Measurements from ENCODE around the gene TRAK1.
A peak's percentile ranks its signal among the peaks of the same experiment; 100 is the strongest.
"Not testable (repeated sequence)": the region's sequence is repeated elsewhere in the genome, so short reads cannot be mapped to it uniquely, and the experiment has no call there.

The TRAK1 gene

GRCh38 chr3:42090973-42091731 lies at the start of gene TRAK1:
TRAK1 (plus strand) TSS chr3:42091357; CDS start chr3:42091470, 113 bp downstream.
- DNase-seq: no peak

DNA sequence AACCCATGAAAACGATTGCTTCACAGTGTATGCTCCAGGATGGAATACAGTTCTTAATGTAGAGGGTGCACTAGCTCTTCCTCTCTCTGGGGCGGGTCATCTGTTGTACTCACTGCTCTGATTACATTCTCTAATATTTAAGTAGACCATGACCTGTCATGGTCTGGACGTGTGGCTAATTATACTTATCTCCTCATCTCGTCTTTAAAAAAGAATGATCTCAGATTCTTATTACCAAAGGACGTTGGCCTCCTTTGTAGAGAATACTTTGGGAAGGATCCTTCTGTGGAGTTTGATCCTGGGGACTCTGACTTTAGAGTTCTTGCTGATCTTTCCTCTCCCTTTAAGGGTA lies 48.4 kb upstream of the TRAK1 start:
- no peak for DNase-seq

DNA sequence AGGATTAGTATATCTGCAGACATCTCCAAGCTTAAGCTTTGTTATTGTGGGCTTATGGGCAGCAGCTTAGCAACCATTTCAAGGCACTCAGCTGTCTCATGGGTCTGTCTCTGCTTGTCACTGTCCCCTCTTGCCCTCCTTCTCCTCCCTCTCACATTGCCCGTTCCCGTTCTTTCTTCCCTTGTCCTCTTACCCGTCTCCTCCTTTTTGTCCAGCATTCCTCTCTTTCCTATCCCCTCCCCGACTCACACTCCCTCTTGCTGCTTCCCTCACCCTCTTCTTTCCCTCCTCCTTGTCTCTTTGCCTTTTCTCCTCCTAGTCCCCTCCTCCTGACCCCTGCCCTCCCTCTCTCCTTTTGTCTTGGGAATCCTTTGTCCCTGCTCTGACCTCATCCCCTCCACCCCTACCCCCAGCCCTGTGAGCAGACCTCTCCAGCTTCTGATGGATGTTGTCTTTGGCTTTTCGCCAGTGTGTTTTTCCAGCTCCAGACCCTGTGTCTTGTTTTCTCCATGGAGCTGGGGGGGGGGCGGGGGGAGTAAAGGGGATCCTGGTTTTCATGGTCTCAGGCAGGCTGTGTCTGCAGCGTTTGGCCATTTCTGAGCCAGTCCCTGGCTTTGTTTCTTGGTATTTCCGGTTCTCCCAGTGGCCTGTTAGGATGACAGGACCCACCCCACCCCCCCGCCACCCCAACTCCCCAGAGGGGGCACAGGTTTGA lies 47.9 kb upstream of the TRAK1 start:
- DNase-seq: peak; percentile 56

DNA sequence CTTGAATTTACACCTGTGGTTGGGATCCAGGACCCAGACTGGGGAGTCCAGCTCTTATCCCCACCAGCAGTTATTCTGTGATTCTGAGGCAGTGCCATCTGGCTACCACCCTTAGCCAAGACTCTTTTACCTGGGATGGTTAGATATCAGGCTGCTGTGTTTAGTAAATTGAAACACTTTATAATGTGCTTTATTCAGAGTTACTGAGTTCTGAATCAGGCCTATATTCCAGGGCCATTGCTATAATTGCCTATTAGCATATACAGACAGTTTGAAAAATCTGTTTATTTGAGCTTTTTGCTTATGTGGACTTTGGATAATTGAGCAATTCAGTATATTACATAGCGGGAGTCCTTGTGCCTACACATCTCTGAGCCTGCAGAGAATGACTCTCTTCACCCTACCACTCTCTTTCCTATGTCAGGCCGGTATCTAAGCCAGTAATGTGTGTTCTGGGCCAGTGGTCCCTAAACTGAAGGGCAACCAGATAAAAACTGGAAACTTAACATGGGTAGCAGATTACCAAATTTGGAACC lies 45.4 kb upstream of the TRAK1 start:
- DNase-seq: no peak

GRCh38 chr3:42048526-42048925 lies 42.6 kb upstream of the TRAK1 start:
- not testable (repeated sequence) for DNase-seq

DNA sequence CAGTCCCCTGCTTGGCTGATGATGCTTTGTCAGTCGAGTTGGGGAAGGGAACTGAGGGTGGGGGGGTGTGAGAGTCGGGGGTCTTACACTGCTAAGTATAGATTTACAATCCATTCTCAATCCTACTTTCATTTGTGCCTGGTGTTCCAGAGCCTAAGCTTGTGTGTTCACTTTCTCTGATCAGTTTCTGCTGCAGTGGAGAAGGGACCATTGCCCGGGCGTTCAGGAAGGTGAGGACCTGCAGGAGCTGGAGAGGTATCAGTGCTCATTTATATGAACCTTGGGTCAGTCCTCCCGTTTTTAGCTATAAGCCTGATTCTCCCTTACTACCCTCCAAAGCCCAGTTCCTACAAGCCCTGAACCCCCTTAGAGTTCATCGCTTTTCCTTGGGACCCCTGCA lies 41.0 kb upstream of the TRAK1 start:
- DNase-seq: no peak

- no peak for DNase-seq
Measured at GRCh38 chr3:42051384-42052131, 39.6 kb upstream of the TRAK1 start.

- DNase-seq: no peak
Measured at GRCh38 chr3:42052132-42052483, 39.0 kb upstream of the TRAK1 start.

DNA sequence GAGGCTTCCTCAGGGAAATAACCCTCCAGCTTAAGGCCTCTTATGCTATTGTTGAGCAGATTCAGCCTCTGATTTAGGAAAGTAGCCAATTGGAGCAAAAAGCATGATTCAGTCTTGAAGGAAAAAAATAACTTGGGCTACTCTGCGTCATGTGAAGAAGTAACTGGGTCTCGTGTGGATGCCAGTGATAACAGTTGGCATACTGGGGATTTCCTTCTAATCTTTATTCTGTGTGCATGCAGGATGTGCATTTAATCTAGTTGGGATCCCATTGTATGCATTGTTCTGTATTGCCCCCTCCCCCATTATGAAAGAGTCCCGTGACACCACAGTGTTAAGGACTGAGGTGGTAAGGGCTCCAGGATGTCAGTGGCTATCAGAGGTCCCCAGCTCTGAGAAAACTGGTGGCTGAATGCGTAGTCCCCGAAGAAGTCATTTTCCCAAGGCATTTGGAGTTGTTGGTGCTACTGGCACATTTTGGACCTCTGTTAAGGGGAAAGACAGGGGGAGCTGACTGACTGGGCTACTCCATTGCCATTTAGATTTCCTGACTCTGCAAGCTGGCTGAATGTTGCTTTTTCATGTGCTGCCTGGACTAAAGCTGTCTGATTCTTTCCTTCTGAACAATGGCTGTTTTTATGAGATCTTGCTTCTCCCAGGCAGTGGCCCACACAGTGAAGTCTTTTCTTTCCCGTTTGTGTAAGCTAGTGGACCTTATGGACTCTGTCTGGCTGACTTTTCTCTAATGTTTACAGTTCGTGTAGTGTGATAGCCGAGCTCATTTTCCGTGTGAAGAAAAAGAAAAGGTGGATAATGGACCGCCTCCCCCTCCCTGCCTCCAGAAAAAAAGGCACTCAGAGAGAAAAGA lies 38.4 kb upstream of the TRAK1 start:
- DNase-seq: peak; percentile 87

DNA sequence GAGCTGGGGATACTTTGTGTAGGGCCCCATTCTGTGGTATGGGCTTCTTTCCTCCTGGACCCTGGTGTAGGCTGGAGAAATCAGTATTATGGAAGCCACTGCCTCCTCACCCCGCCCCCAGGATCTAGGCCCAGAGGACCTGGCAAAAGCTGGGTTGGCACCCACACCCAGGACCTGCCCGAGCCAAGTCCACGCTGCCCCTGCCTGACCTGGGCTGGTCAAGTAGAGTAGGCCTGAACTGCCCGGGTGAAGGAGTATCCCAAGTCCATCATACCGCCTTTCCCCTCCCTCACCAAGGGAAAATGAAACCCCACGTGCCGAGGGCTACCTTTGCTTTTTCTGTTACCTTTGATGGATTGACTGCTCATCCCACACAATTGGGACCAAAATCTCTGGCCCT lies 37.7 kb upstream of the TRAK1 start:
- DNase-seq: no peak

- peak; percentile 73 for DNase-seq
Measured at GRCh38 chr3:42055291-42055690, 35.9 kb upstream of the TRAK1 start.

GRCh38 chr3:42056840-42057239 lies 34.3 kb upstream of the TRAK1 start:
- DNase-seq: no peak

GRCh38 chr3:42057561-42058211 lies 33.5 kb upstream of the TRAK1 start:
- no peak for DNase-seq

DNA sequence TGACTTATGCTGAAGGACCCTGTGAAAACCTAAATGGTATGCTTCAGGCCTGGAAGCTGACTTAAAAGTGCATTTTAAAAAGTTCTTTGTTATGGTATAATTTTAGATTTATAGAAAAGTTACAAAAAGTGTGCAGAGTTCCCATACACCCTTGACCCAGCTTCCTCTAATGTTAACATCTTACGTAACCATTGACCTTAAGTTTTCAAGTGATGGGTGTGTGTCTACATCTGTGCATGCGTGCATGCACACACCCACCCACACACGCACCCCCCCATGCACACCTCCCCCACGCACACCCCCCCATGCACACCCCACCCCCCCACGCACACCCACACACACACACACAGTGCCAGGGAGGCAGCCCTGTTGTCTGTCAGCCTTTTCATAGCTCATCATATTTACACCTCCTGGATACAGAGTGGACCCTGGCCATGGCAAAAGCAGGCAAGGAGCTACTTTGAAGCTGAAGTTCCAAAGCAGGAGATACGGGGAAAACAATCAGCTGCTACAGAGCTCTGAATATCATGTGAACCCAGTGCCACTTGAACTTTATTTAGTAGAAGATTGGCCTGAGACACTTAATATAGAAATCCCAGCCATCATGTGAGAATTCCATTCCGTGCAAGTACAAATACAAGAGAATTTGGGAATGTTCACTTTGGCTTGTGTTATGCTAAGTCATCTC lies 30.0 kb upstream of the TRAK1 start:
- no peak for DNase-seq

- peak; percentile 88 for DNase-seq
Measured at GRCh38 chr3:42061713-42062380, 29.3 kb upstream of the TRAK1 start.

DNA sequence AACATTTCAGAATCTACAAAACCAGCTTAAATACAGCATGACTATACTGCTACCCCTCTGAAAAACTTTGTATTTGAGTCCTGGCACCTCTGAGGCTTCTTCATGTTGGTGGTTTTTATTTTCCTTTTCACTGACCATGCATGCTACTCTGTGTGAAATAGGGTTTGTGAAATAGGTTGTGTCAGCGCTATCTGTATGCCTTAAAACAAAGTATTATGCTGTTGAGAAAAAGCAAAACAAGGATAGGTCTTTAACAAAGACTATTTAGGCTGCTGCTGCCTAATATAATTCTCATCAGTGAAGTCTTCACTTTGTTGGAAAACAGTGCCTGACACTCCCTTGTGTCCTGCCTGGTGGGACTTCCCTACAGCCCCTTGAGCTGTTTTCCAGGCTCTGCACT lies 28.7 kb upstream of the TRAK1 start:
- DNase-seq: no peak

DNA sequence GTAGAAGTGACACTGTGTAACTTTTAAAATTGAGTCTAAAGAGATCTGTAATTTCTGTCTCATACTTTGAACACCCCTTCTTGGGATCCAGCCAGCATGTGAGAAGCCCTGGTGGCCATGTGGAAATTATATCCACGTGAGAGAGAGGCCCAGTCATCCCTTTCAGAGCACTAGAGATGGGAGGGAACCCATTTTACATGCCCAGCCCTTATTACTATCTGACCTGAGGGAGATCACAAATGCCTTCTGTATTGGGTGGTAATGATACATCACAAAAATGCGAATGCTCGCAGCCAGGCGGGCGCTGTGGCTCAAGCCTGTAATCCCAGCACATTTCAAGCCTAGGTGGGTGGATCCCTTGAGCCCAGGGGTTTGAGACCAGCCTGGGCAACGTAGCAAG lies 27.3 kb upstream of the TRAK1 start:
- peak; percentile 92 for DNase-seq

DNA sequence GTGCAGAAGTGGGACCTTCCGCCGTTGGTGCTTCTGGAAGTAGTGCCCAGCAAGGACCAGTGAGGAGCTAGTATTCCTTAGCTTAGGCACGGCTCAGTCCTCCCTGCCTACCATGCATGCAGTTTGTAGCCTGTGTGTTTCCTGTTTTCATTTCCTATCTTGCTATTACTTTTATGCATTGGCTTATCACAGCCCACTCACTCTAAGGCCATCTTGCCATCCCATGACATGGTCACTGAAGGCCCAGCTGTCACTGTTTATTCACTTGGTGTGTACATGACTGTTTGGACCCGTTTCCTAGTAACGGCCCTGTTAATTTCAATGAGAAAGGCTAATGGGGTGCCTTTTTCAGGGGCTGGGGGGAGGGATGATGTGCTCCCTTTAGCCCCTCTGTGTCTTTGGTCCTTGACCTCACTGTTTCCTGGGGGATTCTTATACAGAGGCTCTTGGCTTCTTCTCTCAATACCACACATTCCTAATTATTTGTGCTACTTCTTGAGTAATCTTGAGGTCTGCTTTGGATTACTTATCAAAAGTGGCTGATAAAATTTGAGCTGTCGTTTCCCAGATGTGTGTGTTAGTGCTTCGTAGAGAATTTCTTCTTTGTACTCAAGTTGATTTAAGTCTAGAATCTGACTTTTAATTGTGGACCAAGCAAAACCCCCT lies 24.5 kb upstream of the TRAK1 start:
- DNase-seq: peak; percentile 73

DNA sequence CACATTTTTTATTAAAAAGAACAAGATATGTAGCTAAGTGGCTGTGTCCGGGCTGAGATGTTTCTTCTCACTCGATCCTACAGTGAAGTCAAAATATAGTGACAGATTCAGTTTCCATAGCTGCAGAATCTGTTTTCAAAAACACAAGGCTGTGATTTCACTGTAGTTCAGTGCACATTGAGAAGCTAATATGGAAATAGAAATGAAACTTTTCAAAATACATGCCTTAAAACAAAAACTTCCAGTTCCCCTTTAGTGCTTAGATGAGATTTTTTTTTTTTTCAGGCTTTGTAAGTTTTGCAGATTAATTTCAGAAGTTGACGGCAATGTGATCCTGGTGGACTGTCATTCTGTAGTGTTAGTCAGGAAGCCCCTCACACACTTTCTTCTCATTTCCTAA lies 23.8 kb upstream of the TRAK1 start:
- no peak for DNase-seq

Measured in NCI-H226 (cell line).